ENCODE results near the gene INTS6. TPM values are rescaled to one million over a fixed set of nuclear protein-coding genes. Genes with fewer than 3 reads are reported as not detected.

Gene INTS6
- total RNA-seq, 1 donor from 2014 or later, result 34.3 TPM

DNA sequence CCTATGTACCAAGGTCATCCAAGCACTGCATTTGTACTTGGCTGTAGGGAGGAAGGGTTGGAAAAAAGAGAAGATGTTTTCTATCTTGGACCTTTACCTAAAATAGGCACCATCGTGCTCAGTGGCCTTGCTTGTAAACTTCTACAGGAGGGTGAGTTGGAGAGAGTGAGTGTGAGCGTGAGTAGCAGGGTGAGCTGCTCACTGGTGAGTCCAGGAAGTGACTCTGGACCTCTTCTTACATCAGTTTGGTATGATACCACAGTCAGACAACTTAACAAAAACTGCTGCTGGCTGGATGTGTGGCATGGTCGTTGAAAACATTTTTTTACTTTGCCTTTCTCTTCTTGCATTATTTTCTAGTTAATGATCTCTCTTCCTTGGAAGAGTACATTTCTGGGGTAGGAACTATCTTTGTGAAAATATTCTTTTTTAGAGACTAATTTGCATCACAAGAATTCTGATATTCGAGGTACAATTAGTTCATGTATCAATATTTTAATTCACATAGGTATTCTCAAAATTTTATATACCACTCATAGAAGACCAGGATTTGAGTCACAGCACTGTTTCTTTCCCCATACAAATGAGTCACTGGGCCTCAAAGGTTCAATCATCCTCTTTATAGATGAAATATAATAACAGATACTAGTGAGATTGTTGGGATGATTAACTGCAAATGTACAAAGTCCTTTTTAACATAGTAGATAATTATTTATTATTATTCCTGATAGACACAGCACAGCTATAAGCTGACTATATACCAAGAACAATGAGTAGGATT is 112.7 kb downstream of the INTS6 start:
- H3K27me3 ChIP-seq, result no peaks in the 10 kb centered on the region
- H3K4me3 ChIP-seq, result no peak overlapping the region
- no peaks in the 10 kb centered on the region for H3K4me1 ChIP-seq
- ATAC-seq, result no peak
- no peaks in the 10 kb centered on the region for H3K36me3 ChIP-seq
- intact Hi-C loops (cut with DNase I), result no loop called here
- H3K9me3 ChIP-seq, result no peaks in the 10 kb centered on the region
- no peak overlapping the region for H3K27ac ChIP-seq
- TF ChIP-seq, protein P1, sequence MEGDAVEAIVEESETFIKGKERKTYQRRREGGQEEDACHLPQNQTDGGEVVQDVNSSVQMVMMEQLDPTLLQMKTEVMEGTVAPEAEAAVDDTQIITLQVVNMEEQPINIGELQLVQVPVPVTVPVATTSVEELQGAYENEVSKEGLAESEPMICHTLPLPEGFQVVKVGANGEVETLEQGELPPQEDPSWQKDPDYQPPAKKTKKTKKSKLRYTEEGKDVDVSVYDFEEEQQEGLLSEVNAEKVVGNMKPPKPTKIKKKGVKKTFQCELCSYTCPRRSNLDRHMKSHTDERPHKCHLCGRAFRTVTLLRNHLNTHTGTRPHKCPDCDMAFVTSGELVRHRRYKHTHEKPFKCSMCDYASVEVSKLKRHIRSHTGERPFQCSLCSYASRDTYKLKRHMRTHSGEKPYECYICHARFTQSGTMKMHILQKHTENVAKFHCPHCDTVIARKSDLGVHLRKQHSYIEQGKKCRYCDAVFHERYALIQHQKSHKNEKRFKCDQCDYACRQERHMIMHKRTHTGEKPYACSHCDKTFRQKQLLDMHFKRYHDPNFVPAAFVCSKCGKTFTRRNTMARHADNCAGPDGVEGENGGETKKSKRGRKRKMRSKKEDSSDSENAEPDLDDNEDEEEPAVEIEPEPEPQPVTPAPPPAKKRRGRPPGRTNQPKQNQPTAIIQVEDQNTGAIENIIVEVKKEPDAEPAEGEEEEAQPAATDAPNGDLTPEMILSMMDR (IDR thresholded peaks at IDR 0.05), result no peak
- DNase-seq, result no peak

DNA sequence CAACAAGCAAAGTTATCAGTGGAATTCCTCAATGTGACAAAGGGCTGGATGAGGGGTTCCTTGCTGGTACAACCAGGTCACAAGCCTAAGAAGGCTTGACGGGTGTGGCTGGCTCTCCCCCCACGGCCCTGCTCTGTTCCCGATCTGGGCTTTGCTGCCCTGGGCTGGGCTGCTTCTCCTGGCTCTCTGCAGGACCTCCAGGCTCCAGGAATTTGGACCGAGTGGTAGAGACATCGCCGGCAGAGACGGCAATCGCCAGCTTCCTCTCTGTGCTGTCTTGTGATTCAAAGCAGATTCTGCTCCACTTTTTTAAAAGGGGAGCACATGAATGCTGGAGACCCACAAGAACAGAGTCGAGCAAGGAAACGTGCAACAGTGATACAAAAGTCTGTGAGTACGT is 113.5 kb downstream of the INTS6 start, which contains the start of gene SERPINE3:
Gene SERPINE3, plus strand, starts transcription at position 338 of the 400 bp plus-strand sequence. CDS start 1,401 bp downstream, outside the sequence.
- TF ChIP-seq, protein P1 (IDR thresholded peaks at IDR 0.05), result no peak
- Histone ChIP-seq H3K27ac (no peak within 1 kb of the TSS), H3K27me3 (no peaks in the 10 kb centered on the region), H3K4me1 (no peaks in the 10 kb centered on the region), H3K9me3 (no peaks in the 10 kb centered on the region), H3K4me3 (no peak within 1 kb of the TSS), H3K36me3 (no peaks in the 10 kb centered on the region)
- DNase-seq (no peak), ATAC-seq (no peak)
- intact Hi-C loops (cut with DNase I), result no loop called here

DNA sequence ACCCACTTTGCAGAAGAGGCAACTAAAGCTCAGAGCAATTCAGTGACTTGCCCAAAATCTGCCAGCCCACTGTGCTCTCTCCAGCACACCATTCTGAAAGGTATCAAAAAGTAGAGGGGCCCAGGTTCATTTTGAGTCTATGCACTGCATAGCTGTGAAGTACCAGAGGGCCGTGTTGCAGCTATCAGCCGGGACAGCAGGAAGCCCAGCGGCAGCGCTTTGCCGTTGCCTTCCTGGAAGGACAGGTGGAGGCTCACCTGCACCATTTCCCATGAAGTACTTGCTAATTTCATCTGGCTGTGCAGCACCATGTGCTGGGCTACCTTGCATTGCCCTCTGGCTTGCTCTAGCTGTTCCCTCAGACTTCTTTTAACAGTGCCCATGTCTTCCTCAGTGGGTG is 116.1 kb downstream of the INTS6 start:
- DNase-seq (no peak), ATAC-seq (no peak)
- intact Hi-C loops (cut with DNase I), result no loop called here
- H3K36me3 ChIP-seq, result no peaks in the 10 kb centered on the region
- H3K27ac ChIP-seq, result no peak overlapping the region
- TF ChIP-seq, protein P1 (IDR thresholded peaks at IDR 0.05), result no peak
- no peaks in the 10 kb centered on the region for H3K9me3 ChIP-seq
- H3K4me3 ChIP-seq, result no peak overlapping the region
- H3K4me1 ChIP-seq, result no peaks in the 10 kb centered on the region
- no peaks in the 10 kb centered on the region for H3K27me3 ChIP-seq

DNA sequence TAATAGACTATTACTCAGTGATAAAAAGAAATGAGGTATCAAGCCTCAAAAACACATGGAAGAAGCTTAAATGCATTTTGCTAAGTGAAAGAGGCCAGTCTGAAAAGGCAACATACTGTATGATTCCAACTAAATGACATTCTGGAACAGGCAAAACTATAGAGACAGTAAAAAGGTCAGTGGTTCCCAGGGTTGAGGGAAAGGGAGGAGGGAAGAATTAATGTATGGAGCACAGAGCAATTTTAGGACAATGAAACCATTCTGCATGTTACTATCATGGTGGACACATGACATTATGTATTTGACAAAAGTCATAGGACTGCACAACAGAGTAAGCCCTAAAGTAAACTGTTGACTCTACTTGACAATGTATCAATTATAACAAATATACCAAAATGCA is 119.0 kb downstream of the INTS6 start:
- H3K27ac ChIP-seq, result no peak overlapping the region
- DNase-seq (no peak), ATAC-seq (no peak)
- TF ChIP-seq, protein P1 (IDR thresholded peaks at IDR 0.05), result no peak
- no peaks in the 10 kb centered on the region for H3K36me3 ChIP-seq
- no peaks in the 10 kb centered on the region for H3K9me3 ChIP-seq
- no peak overlapping the region for H3K4me3 ChIP-seq
- no peaks in the 10 kb centered on the region for H3K27me3 ChIP-seq
- no peaks in the 10 kb centered on the region for H3K4me1 ChIP-seq
- intact Hi-C loops (cut with DNase I), result no loop called here

DNA sequence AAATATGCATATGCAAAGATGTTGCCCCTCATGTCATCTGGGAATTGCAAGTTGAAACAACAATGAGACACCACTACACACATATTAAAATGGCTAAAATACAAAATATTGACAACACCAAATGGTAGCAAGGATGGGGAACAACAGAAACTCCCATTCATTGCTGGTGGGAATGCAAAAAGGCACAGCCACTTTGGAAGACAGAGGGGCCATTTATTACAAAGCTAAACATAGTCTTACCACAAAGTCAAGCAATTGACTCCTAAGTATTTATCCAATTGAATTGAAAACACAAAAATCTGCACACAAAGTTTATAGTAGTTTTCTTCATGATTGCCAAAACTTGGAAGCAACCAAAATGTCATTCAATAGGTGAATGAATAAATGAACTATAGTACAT is 119.4 kb downstream of the INTS6 start:
- TF ChIP-seq, protein P1 (IDR thresholded peaks at IDR 0.05), result no peak
- no peak overlapping the region for H3K27ac ChIP-seq

More for the DNA sequence above, 119.4 kb downstream of the INTS6 start:
- H3K4me3 ChIP-seq, result no peak overlapping the region
- H3K9me3 ChIP-seq, result no peaks in the 10 kb centered on the region
- no peaks in the 10 kb centered on the region for H3K4me1 ChIP-seq
- intact Hi-C loops (cut with DNase I), result no loop called here
- DNase-seq (no peak), ATAC-seq (no peak)
- H3K36me3 ChIP-seq, result no peaks in the 10 kb centered on the region
- H3K27me3 ChIP-seq, result no peaks in the 10 kb centered on the region
